ENCODE measurements around the gene DQX1.

GRCh38 chr2:74515981-74516633 lies 9.9 kb downstream of the DQX1 start:
- TF ChIP-seq, protein P1, sequence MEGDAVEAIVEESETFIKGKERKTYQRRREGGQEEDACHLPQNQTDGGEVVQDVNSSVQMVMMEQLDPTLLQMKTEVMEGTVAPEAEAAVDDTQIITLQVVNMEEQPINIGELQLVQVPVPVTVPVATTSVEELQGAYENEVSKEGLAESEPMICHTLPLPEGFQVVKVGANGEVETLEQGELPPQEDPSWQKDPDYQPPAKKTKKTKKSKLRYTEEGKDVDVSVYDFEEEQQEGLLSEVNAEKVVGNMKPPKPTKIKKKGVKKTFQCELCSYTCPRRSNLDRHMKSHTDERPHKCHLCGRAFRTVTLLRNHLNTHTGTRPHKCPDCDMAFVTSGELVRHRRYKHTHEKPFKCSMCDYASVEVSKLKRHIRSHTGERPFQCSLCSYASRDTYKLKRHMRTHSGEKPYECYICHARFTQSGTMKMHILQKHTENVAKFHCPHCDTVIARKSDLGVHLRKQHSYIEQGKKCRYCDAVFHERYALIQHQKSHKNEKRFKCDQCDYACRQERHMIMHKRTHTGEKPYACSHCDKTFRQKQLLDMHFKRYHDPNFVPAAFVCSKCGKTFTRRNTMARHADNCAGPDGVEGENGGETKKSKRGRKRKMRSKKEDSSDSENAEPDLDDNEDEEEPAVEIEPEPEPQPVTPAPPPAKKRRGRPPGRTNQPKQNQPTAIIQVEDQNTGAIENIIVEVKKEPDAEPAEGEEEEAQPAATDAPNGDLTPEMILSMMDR (IDR thresholded peaks at IDR 0.05; ENCODE audit: insufficient read depth, low read length), result no peak
- no peak for TF ChIP-seq POLR2AphosphoS5 (IDR thresholded peaks at IDR 0.05; ENCODE audit: low read depth)

Measured in HL-60 (cell line).